Measurements from ENCODE around the gene SUPT3H.
A peak's percentile ranks its signal among the peaks of the same experiment; 100 is the strongest.
"Not testable (repeated sequence)": the region's sequence is repeated elsewhere in the genome, so short reads cannot be mapped to it uniquely, and the experiment has no call there.

Gene SUPT3H

DNA sequence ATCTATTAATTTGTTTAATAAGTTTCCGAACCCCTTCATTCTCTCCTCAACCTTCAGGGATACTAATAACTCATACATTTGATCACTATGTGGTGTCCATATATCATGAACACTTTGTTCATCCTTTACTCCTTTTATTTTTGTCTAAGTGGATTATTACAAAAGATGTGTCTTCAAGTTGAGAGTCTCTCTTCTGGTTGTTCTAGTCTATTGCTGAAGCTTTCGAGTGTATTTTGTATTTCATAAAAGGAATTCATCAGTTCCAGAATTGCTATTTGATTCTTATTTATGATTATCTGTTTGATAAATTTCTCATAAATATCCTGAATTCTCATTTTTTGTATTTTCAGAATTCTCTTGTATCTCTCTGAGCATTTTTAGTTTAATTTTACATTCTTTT is 146.1 kb downstream of the SUPT3H start:
- DNase-seq = no peak

DNA sequence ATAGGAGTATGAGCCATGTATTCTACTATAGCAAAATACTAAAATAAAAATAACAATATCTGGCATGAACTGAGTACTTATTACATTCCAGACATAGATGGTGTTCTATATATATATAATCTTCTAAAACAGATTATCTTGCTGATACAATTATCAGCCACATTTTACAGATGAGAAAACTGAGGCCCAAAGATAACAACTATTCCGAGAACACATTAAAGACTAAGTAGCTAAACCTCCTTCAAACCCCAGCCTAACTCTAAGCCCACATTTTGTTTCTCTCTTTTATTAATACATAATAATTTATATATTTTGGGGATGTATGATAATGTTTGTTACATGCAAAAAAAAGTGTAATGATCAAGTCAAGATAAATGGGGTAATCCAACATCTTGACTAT is 148.3 kb downstream of the SUPT3H start:
- DNase-seq = no peak

DNA sequence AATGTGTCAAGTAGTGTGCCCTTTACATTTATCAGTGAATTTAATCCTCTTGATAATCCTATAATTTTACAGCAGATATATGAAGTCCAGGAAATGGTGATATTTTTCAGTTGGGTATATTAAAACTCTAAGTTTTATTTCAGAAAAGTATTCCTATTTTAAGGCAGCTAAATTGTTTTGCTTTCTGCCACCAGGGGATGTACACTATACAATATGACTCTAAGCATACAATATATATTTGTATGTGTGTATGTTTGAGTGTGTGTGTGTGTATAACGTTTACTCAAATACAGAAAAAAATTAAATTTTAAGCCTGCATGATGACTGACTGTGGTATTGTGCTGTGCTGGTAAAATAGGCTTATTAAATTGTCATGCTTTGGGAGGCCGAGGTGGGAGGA is 151.7 kb downstream of the SUPT3H start:
- DNase-seq = no peak

DNA sequence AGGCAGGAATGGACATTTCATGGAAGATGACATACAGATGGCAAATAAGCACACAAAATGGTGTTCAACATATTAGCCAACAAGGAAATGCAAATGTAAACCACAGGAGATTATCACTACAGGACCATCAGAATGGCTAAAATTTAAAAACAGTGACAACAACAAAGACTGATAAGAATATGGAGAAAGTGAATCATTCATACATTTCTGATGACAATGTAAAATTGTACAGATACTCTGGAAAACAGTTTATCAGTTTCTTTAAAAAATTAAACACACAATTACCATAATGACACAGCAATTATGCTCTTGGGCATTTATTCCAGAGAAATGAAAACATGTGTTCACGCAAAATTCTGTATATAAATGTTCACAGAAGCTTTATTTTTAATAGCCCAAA is 155.4 kb downstream of the SUPT3H start:
- DNase-seq = no peak

DNA sequence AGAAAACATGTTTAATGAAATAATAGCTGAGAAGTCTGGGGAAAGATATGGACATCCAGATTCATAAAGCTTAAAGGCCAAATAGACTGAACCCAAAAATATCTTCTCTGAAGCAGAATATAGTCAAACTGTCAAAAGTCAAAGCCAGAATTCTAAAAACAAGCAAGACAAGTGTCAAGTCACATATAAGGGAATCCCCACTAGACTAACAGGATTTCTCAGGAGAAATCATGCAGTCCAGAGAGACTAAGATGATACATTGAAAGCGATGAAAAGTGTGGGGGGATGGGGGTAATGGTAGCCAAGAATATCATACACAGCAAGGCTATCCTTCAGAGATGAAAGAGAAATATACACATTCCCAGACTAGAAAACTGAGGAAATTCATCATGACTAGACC is 162.0 kb downstream of the SUPT3H start:
- DNase-seq = no peak

DNA sequence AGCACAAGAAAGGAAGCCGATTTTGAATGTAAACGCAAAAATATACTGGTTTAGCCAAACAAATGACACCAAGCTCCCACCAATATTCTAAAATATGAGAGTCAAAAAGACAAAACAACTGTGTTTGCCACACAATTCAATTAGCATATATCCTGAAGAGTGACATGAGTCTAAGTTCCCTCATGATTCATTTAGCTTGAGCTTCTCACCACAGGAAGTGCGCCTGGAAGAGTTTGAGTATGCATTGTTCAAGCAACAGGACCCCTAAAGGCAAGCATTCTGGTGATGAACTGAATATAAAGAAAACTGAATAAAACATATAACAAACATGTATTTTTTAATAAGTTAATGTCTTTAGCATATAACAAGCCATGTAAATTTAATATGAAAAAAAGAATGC is 164.8 kb downstream of the SUPT3H start:
- peak; percentile 55 for DNase-seq

DNA sequence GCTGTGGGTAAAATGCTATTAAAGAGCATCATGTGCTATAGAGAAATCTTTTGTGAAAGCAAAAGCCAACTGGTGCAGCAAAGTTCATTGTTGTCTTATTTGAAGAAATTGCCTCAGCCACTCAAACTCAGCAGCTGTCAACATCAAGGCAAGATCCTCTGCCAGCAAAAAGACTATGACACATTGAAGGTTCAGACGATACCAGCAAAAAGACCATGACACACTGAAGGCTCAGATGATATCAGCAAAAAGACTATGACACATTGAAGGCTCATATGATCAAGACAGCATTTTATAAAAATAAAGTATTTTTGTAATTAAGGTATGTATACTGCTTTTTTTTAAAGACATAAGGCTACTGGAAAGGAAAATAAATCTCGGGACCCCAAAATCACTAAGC is 168.0 kb downstream of the SUPT3H start:
- DNase-seq = no peak

DNA sequence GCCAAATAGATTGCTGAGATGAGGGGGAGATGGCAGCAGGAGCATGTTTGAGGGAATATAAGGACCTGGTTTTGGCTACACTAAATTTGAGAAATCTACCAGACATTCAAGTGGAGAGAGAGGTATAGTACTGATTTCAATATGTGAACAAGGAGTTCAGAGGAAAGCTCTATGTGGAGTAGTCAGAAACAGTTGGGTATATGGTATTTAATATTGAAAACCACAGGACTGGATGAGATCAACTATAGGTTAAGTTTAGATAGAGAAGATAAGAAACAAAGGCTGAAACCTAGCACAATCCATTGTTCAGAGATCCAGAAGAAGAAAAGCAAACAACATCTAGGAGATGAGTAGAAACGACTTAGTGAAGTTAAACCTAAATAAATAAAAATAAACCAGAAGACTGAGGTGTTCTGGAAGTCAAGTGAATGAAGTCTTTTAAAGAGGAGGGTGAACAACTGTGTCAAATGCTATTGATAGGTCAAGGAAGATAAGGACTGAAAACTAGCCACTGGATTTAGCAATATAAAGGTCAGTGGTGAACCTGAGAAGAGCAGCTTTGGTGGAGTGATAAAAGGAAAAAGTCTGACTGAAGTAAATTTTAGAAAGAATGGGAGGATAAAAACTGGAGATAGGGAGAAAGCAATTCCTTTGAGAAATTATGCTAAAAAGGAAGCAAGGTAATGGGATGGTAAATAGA is 170.8 kb downstream of the SUPT3H start:
- no peak for DNase-seq

DNA sequence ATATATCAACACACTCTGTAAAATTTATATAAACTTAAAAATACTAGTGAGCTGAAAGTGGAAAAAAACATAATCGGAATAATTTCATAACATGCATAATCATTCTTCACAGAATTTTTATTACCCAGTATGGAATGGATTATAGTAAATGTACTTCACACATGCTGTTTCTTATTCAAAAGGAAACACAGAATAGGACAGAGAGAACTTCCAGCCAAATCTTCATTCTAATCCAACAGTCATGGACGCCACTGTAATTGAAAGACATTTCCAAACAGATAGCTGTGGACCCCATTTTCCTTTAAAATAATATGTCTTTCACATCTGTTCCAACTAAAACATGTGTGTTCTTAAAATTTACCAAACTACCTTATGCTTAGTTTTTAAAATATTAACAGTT is 176.2 kb downstream of the SUPT3H start:
- DNase-seq = no peak

DNA sequence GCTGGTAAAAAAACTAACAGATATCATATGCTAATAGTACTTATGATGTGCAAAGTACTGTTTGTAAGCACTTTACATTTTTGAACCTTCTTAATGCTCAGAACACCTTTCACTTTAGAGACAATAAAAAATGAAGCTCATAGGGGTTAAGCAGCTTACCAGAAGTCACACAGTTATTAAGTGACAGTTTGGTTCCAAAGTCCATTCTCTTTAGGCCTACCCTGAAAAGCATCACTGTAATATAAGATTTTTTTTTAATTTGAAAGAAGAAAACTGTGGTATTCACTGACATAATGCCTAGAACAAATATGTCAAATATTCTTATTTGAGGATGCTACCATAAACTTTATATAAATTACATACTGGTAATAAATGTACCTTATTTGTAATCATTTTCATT is 177.2 kb downstream of the SUPT3H start:
- DNase-seq = no peak

DNA sequence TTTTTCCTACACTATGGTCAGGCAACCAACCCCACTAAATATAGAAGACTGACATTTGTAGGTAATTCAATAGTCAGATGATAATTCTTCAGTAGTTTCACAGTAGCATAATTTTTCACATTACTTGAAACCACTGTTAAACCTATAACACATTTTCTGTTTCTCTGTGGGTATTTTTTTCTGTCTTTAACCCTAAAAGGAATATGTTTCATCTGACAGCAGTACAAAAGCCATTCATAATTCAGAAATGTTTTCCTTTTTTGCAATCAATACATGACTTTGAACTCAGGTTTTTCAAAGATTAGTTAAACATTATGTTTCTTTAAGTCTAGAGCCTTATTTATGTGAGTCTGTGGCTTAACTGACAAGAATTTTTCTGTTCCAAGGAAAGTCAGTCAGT is 178.2 kb downstream of the SUPT3H start:
- DNase-seq = no peak

DNA sequence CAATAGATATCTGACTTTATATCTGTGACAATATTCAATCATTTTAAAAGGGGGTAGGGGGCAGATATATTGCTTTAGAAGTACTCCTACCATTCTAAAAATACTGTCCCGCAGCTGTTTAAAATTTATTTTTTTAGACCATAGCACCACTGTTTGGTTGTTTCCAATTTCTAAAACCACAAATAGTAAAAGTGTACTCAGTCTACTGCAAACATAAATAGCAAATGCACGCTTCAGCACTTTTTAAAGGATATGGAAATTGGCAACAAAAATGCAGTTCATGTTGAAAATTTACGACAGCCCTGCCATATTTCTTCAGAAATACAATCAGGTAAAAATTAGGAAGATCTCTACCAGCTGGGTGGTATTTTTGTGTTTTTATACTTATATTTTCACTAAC is 181.6 kb downstream of the SUPT3H start:
- DNase-seq = no peak

DNA sequence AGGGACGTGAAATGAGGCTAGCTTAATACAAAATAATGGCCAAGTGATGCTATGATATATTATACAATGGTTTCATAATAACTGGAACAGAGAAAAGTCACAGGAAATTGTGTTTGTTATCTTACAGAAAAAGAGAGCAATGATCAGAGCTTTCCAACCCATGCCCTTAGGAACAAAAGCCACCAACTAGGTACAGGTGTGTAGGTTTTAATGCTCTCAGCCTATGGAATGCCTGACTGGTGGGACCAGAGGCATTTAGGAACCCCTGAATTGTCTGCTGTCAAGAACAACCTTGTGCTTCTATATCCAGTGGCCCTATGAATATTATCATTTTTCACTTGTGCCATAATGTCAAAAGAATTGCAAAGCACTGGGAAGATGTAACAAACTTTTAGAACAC is 182.6 kb downstream of the SUPT3H start:
- DNase-seq = no peak

DNA sequence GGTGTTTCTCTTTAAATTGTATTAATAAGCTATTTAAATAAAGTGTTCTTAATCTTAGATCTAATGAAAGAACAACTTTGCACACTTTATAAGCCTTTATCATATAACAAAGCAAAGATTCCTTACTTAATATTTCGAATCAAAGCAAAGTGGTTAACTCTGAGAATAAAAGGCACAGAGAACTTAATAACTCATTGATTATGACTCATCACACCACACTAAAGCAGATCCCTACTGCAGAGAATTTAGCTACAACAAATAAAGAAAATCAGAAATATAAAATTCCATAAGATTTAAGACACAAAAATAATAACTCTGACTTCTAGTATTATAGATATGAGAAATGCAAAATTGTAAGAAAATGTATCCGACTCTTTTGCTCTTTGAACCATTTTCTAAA is 185.2 kb downstream of the SUPT3H start:
- no peak for DNase-seq

DNA sequence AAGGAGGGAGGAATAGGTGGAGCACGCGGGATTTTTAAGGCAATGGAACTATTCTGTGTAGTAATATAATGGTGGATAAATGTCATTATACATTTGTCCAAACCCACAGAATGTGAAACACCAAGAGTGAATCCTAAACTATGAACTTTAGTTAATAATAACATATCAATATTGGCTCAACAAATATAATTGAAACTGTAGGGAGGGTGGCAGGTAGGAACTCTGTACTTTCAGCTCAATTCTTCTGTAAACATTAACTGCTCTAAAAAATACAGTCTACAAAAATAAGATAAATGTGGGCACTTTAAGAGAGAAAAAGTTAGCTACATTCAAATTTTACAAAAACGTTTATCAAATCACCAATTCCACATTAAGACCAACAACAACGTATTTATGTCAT is 186.3 kb downstream of the SUPT3H start:
- DNase-seq = no peak

DNA sequence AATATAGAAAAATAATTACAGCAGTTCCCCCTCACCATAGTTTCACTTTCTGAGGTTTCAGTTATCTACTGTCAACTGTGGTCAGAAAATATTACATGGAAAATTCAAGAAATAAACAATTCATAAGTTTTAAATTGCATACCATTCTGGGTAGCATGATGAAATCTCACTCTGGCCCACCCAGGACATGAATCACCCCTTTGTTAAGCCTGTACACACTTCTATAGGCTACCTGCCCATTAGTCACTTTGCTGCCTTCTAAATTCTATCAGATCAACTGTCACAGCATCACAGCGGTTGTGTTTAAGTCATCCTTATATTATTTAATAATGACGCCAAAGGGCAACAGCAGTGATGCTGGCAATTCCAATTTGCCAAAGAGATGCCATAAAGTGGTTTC is 189.9 kb downstream of the SUPT3H start:
- no peak for DNase-seq

DNA sequence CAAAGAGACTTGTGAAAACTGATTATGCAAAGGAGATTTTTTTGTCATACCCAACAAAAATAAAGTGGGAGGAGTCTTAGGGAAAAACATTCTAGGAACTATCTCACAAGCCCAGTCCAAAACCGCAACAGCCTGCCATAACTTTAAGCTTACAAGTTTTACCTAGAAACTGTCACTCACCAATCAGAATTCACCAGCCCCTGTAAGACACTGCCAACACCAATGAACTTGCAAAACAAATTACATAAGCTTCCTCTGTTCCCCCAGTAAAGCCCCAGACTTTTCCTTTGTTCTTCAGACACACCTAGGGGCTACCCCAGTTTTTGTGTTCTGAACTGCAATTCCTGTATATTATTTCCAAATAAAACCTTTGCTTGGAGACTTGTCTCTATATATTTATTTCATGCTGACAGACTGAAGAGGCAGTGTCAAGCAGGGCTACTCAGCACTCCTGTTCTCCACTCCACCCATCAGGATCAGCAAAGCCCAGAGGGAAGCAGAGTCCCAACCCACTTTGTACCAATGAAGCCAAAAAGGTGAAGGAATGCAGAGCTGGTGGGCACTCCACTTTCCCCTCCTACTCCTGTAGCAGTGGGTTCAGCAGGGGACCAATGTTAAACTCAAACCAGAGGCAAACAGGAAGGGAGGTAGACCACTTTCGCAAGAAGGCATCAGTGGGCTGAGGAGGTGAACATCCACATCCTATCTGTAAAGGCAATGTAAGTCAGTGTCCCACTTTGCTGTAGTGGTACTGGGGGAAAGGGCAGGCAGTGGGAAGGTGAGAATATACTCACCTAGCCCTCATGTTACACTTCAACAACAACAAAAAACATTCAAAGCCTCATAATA is 192.1 kb downstream of the SUPT3H start:
- DNase-seq = no peak

DNA sequence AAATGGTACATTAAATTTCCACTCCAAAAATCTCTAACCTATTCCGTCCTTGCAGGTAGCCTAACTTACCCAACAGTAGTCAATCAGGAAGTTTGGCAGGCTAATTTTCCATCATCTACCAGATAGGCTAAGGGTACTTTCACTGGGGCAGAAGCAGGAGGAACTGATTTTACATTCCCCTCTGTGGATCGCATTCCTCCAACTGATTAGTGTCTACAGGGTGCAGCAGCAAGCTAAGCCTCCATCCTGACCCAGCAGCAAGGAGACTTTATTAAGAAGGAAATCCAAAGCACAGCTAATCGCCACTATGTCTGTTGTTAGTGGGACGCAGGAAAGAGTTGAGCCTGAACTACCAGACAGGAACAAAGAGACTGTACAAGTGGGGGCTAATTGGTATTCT is 192.8 kb downstream of the SUPT3H start:
- no peak for DNase-seq

DNA sequence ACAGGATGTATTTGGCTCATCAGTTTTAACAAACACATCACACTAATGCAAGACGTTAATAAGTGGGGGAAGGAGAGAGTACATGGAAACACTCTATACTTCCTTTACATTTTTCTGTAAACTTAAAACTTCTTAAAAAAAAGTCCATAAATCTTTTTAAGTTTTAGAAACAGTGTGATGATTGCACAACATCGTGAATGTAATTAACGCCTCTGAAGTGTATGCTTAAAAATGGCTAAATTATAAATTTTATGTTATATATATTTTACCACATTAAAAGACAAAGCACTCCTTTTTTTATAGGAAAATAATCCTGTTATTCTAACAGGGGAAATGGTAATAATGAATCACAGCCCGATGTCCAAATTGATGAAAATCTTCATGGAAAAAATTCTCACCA is 193.7 kb downstream of the SUPT3H start:
- DNase-seq = no peak

DNA sequence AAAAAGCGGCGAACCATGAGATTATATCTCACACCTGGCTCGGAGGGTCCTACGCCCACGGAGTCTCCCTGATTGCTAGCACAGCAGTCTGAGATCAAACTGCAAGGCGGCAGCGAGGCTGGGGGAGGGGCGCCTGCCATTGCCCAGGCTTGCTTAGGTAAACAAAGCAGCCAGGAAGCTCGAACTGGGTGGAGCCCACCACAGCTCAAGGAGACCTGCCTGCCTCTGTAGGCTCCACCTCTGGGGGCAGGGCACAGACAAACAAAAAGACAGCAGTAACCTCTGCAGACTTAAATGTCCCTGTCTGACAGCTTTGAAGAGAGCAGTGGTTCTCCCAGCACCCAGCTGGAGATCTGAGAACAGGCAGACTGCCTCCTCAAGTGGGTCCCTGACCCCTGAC is 201.4 kb downstream of the SUPT3H start:
- not testable (repeated sequence) for DNase-seq

DNA sequence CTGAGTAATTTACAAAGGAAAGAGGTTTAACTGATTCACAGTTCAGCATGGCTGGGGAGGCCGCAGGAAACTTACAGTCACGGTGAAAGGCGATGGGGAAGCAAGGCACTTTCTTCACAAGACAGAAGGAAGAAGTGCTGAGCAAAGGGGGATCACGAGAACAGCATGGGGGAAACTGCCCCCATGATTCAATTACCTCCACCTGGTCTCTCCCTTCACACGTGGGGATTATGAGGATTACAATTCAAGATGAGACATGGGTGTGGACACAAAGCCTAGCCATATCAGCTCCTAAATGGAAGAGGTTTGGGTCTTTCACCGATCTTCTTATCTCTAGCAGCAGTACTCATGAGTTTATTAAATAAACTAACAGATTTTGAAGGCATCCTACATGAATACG is 202.5 kb downstream of the SUPT3H start:
- no peak for DNase-seq

DNA sequence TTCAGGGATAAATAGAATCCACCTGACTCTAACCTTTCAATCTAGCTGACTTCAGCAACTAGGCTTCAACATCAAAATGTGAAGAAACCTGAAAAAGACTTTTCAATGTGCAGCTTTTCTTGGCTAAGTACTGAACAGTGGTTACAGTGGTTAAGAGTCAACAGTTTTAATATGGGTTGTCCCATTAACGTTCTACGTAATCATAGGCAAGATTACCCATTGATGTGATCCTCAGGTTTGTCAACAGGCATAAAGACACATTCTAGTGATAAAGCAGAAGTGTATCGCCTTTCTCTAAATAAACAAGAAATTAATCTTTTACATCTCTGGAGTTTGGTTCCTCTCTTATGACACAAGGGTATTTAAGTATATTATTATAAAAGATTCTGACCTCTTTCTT is 203.7 kb downstream of the SUPT3H start:
- no peak for DNase-seq

DNA sequence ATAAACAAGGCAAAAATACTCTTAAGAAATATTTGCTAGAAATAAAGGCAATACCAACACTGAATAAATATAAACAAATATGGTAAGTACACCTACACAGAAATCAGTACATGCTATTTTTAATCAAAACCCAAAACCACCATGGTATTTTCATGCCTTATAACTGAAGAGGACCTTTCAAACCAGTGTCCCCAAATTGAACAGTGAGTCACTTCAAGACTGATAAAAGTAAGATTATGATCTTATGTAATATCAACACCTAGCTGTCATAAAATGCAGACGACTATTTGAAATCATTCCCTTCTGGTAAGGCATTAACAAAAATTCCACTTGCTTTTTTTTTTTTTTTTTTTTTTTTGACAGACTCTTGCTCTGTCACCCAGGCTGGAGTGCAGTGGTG is 206.4 kb downstream of the SUPT3H start:
- DNase-seq = no peak

DNA sequence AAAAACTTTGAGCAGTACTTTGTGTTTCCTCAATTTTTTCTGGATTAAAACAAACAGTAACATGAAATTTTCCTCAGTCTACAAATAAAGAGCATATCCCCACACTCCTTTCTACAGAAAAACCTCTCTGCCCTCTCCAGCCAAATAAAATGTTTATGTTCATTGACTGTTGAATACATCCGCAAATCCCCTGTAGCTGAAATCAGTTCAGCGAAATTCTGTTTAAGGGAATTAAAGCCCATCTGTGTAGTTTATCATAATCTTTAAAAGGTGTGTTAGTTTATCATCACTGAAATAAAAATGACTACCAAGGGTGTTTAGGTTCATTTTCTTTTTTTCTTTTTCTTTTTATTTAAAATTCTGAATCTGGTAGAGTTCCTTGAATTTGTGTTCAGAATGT is 207.4 kb downstream of the SUPT3H start:
- DNase-seq = no peak

DNA sequence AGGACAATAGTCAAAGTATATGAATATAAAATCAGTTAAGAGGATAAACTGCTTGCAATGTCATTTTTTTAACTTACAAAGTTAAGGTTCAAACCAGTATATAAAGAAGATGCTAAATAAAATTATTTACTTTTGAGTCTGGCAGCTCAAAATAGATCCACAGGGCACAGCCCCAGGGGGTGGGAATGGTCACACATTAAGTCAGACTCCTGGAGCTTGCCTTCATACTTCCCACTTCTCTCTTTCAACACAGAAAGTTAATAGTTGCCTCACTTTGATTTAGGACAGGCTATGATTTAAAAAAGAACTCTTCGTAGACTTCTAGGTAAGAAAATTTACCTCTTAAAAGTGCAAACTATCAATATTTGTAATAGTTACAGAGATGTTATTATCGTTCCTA is 207.9 kb downstream of the SUPT3H start:
- DNase-seq = no peak
